ENCODE results near the gene ASCC1.

GRCh38 chr10:72073708-72074573 is 142.1 kb downstream of the ASCC1 start:
- TF ChIP-seq CTCF (optimal IDR thresholded peaks at IDR 0.05 in 1 of 3, IDR thresholded peaks at IDR 0.05 in 1 of 3, conservative IDR thresholded peaks at IDR 0.05 in 1 of 3; ENCODE audit: extremely low read depth in 1 of 3, insufficient read depth in 2 of 3, low read length in 3 of 3): no peak
- no peak for TF ChIP-seq EZH2 (IDR thresholded peaks at IDR 0.05; ENCODE audit: low read length)

Measured in keratinocyte (primary cell).